DOHH2 (cell line): ENCODE measurements around the gene LGALS7.

ENCODE experiments used
- H3F3A ChIP-seq: fragments of 200-600 bp; sonication (generic), shearing (Covaris generic); 2 replicates; pipeline ENCODE4 v1.6.0; 2016; ENCODE audit warnings: antibody characterized with exemption, mild to moderate bottlenecking; ENCODE audit not compliant: control insufficient read depth, insufficient read depth
- H3K27ac ChIP-seq: fragments of 200-600 bp; sonication (generic); 2 replicates; pipeline ENCODE4 v1.5.1; 2014; ENCODE audit warnings: low read depth, mild to moderate bottlenecking, low read length, moderate library complexity
- H3K27me3 ChIP-seq: fragments of 200-600 bp; sonication (generic); 2 replicates; pipeline ENCODE4 v1.6.1; 2014; ENCODE audit warnings: mild to moderate bottlenecking, low read length, mixed read lengths; ENCODE audit not compliant: control insufficient read depth
- H3K36me3 ChIP-seq: fragments of 200-600 bp; sonication (generic); 2 replicates; pipeline ENCODE4 v1.6.1; 2014; ENCODE audit warnings: mild to moderate bottlenecking, low read length, moderate library complexity, mixed read lengths; ENCODE audit not compliant: control insufficient read depth
- H3K4me1 ChIP-seq: fragments of 200-600 bp; sonication (generic); 2 replicates; pipeline ENCODE4 v1.6.1; 2014; ENCODE audit warnings: mild to moderate bottlenecking, low read length, mixed read lengths; ENCODE audit not compliant: control insufficient read depth
- H3K4me2 ChIP-seq: fragments of 200-600 bp; sonication (generic); 2 replicates; pipeline ENCODE4 v1.6.0; 2014; ENCODE audit warnings: mild to moderate bottlenecking, low read length, moderate library complexity
- H3K4me3 ChIP-seq: fragments of 200-600 bp; sonication (generic); 2 replicates; pipeline ENCODE4 v1.5.1; 2014; ENCODE audit warnings: mild to moderate bottlenecking, low read length, mixed read lengths
- H3K79me2 ChIP-seq: fragments of 200-600 bp; sonication (generic); 2 replicates; pipeline ENCODE4 v1.6.1; 2014; ENCODE audit warnings: mild to moderate bottlenecking, low read length, mixed read lengths; ENCODE audit not compliant: control insufficient read depth
- H3K9me2 ChIP-seq: fragments of 200-600 bp; sonication (generic); replicated peaks from 2 replicates; pipeline ENCODE4 v1.6.1; 2014; ENCODE audit warnings: mild to moderate bottlenecking, low read length, mixed read lengths; ENCODE audit not compliant: control insufficient read depth
- H3K9me3 ChIP-seq: fragments of 200-600 bp; sonication (generic); 2 replicates; pipeline ENCODE4 v1.6.1; 2014; ENCODE audit warnings: antibody characterized with exemption, low read length, mixed read lengths; ENCODE audit not compliant: control insufficient read depth, insufficient read depth
- H4K20me1 ChIP-seq: fragments of 200-600 bp; sonication (generic); 2 replicates; pipeline ENCODE4 v1.6.0; 2014; ENCODE audit warnings: low read depth, mild to moderate bottlenecking, antibody characterized with exemption, low read length, moderate library complexity; ENCODE audit not compliant: control insufficient read depth, insufficient read depth
- CTCF ChIP-seq: fragments of 200-600 bp; sonication (generic); IDR thresholded peaks from one replicate; pipeline ENCODE4 v1.5.1; 2014; ENCODE audit warnings: antibody characterized with exemption, mild to moderate bottlenecking, low read depth, low read length; ENCODE audit not compliant: poor library complexity, severe bottlenecking
- EZH2phosphoT487 ChIP-seq: fragments of 200-600 bp; sonication (generic); IDR thresholded peaks from 2 replicates; pipeline ENCODE4 v1.6.1; 2017; ENCODE audit warnings: borderline replicate concordance, mild to moderate bottlenecking, antibody characterized with exemption, low read length, moderate library complexity, mixed read lengths

The LGALS7 gene

GRCh38 chr19:38736413-38737280 lies 36.7 kb downstream of the LGALS7 start:
- Histone ChIP-seq H3K27ac (no peak overlapping the region), H3K79me2 (no peaks in the 10 kb centered on the region), H3K9me2 (no peaks in the 10 kb centered on the region), H3K4me2 (peak overlapping the region; percentile 65), H3K4me3 (peak overlapping the region; percentile 53), H3F3A (peaks cover 7% of the 10 kb centered on the region; the same call in 1 of the 2 replicates), H3K36me3 (peaks cover 3% of the 10 kb centered on the region), H3K4me1 (peaks cover 33% of the 10 kb centered on the region), H3K27me3 (peaks cover 3% of the 10 kb centered on the region; the same call in 1 of the 2 replicates), H3K9me3 (no peaks in the 10 kb centered on the region), H4K20me1 (no peaks in the 10 kb centered on the region)
- TF ChIP-seq EZH2phosphoT487 (no peak), CTCF (no peak)

- H4K20me1 ChIP-seq, result no peaks in the 10 kb centered on the region
- H3K9me2 ChIP-seq, result no peaks in the 10 kb centered on the region
- H3K79me2 ChIP-seq, result no peaks in the 10 kb centered on the region
- H3K27ac ChIP-seq, result no peak overlapping the region
- peak overlapping the region; percentile 53 for H3K4me3 ChIP-seq
- TF ChIP-seq CTCF (no peak), EZH2phosphoT487 (no peak)
- H3K27me3 ChIP-seq, result peaks cover 3% of the 10 kb centered on the region; the same call in 1 of the 2 replicates
- H3K36me3 ChIP-seq, result peaks cover 9% of the 10 kb centered on the region
- H3K4me2 ChIP-seq, result peak overlapping the region; percentile 65
- H3F3A ChIP-seq, result peaks cover 7% of the 10 kb centered on the region; the same call in 1 of the 2 replicates
- no peaks in the 10 kb centered on the region for H3K9me3 ChIP-seq
- peaks cover 33% of the 10 kb centered on the region for H3K4me1 ChIP-seq
Measured at GRCh38 chr19:38736036-38736412, 37.3 kb downstream of the LGALS7 start.

GRCh38 chr19:38735257-38735686 lies 38.0 kb downstream of the LGALS7 start:
- H4K20me1 ChIP-seq, result peaks cover 4% of the 10 kb centered on the region; the same call in 1 of the 2 replicates
- H3F3A ChIP-seq, result peaks cover 7% of the 10 kb centered on the region; the same call in 1 of the 2 replicates
- H3K4me1 ChIP-seq, result peaks cover 33% of the 10 kb centered on the region
- H3K27me3 ChIP-seq, result peaks cover 3% of the 10 kb centered on the region; the same call in 1 of the 2 replicates
- TF ChIP-seq EZH2phosphoT487 (no peak), CTCF (no peak)
- H3K4me2 ChIP-seq, result peak overlapping the region; percentile 79
- no peaks in the 10 kb centered on the region for H3K9me3 ChIP-seq
- no peaks in the 10 kb centered on the region for H3K79me2 ChIP-seq
- peak overlapping the region; percentile 19 for H3K27ac ChIP-seq
- peaks cover 16% of the 10 kb centered on the region for H3K36me3 ChIP-seq
- H3K9me2 ChIP-seq, result no peaks in the 10 kb centered on the region
- H3K4me3 ChIP-seq, result peak overlapping the region; percentile 69
